ENCODE data around the gene IRF2BP1.

The IRF2BP1 gene

GRCh38 chr19:45863335-45863839 is 22.6 kb downstream of the IRF2BP1 start:
- no peak for DNase-seq (ENCODE audit: low read depth, low spot score)

- peak; percentile 100 for DNase-seq (ENCODE audit: low read depth, low spot score)
These were observed 23.2 kb downstream of the IRF2BP1 start, which contains the start of gene SYMPK for GRCh38 chr19:45862564-45863334. TSS of gene SYMPK (minus strand) at chr19:45863147. CDS start at chr19:45854495, 8,652 bp downstream.

- no peak for DNase-seq (ENCODE audit: low read depth, low spot score)
These were observed 23.7 kb downstream of the IRF2BP1 start for GRCh38 chr19:45862271-45862563.

- no peak for DNase-seq (ENCODE audit: low read depth, low spot score)
These were observed 25.3 kb downstream of the IRF2BP1 start for GRCh38 chr19:45860359-45861259.

- DNase-seq (ENCODE audit: low read depth, low spot score): no peak
These were observed 31.7 kb downstream of the IRF2BP1 start for GRCh38 chr19:45854167-45854778.

- no peak for DNase-seq (ENCODE audit: low read depth, low spot score)
These were observed 33.0 kb downstream of the IRF2BP1 start for GRCh38 chr19:45852983-45853382.

- peak; percentile 30 for DNase-seq (ENCODE audit: low read depth, low spot score)
These were observed 33.7 kb downstream of the IRF2BP1 start for GRCh38 chr19:45852145-45852750.

GRCh38 chr19:45848922-45849321 is 37.0 kb downstream of the IRF2BP1 start:
- DNase-seq (ENCODE audit: low read depth, low spot score): no peak

- no peak for DNase-seq (ENCODE audit: low read depth, low spot score)
These were observed 38.3 kb downstream of the IRF2BP1 start for GRCh38 chr19:45847663-45848062.

- DNase-seq (ENCODE audit: low read depth, low spot score): no peak
These were observed 43.7 kb downstream of the IRF2BP1 start for GRCh38 chr19:45842198-45842597.

GRCh38 chr19:45834970-45835369 is 51.0 kb downstream of the IRF2BP1 start:
- DNase-seq (ENCODE audit: low read depth, low spot score): no peak
